ENCODE measurements around the gene HMMR. TPM values are rescaled to one million over a fixed set of nuclear protein-coding genes. Genes with fewer than 3 reads are reported as not detected.

The HMMR gene
- total and polyA plus RNA-seq, 11 donors, result 0.15 to 6.6 (median 0.97) TPM; not detected in 1

DNA sequence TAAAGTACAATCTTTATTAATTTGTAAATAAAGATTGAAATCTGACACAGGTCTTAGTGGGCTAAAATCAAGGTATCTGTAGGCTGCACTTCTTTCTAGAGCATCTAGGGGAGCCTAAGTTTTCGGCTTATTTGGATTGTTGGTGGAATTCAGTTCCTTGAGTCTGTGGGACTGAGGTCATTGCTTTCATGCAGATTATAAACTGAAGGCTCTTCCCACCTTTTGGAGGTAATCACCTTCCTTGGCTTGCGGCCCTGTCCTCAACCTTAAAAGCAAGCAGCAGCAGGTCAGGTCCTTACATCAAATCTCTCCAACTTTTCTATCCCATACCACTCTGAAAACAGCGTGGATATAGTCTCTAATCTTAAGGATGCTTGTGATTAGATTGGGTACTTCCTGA lies 70.8 kb downstream of the HMMR start:
- H3K4me3 ChIP-seq, result no peak overlapping the region
- no peaks in the 10 kb centered on the region for H3K9me3 ChIP-seq
- H3K27ac ChIP-seq, result no peak overlapping the region
- intact Hi-C loops (cut with DNase I), result no loop called here
- H3K27me3 ChIP-seq, result no peaks in the 10 kb centered on the region
- DNase-seq (no peak), ATAC-seq (no peak)
- WGBS, 4 donors, result 63 to 87% (median 75%) methylated on average over 3 of the region's 3 CpGs
- peaks cover 0 to 21% (median 6%) of the 10 kb centered on the region in 12 donors for H3K4me1 ChIP-seq
- no peaks in the 10 kb centered on the region for H3K36me3 ChIP-seq
- TF ChIP-seq CTCF (IDR thresholded peaks at IDR 0.05), result no peak
- no peak for TF ChIP-seq POLR2A (IDR thresholded peaks at IDR 0.05)

- no peak for ATAC-seq
- Histone ChIP-seq H3K36me3 (no peaks in the 10 kb centered on the region), H3K9me3 (no peaks in the 10 kb centered on the region), H3K27me3 (no peaks in the 10 kb centered on the region), H3K4me1 (peaks cover 0 to 21% (median 6%) of the 10 kb centered on the region in 12 donors), H3K4me3 (no peak overlapping the region), H3K27ac (no peak overlapping the region)
- no peak for DNase-seq
- 58 to 65% (median 58%) methylated on average over 5 of the region's 5 CpGs for WGBS, 4 donors
- intact Hi-C loops (cut with DNase I), result no loop called here
- TF ChIP-seq CTCF (IDR thresholded peaks at IDR 0.05), result no peak
Measured at GRCh38 chr5:163532171-163533084, 72.0 kb downstream of the HMMR start.

DNA sequence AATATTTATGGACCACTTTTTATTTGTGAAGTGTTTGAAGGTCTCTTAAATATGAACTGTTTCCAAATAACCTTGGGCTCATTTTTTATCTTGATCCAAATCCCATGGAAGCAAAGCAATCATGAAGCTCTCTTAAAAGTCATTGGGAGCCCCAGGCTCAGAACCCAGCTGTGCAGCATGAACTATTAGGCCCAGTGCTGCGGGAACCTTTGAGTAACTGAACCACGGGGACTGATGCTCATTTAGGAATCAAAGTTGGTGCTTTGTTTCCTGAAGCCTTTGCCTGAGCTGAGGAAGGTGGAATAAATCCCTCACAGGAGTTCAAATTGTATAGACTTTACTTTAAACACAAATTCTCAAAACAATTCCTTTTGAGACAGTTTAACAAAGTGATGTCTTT lies 72.8 kb downstream of the HMMR start:
- H3K4me1 ChIP-seq, result peaks cover 0 to 21% (median 6%) of the 10 kb centered on the region in 12 donors
- TF ChIP-seq POLR2A (IDR thresholded peaks at IDR 0.05) (no peak), CTCF (IDR thresholded peaks at IDR 0.05) (no peak)
- intact Hi-C loops (cut with DNase I), result no loop called here
- H3K9me3 ChIP-seq, result no peaks in the 10 kb centered on the region
- no peaks in the 10 kb centered on the region for H3K27me3 ChIP-seq
- H3K4me3 ChIP-seq, result no peak overlapping the region
- no peak overlapping the region for H3K27ac ChIP-seq
- 52 to 84% (median 72%) methylated on average over 2 of the region's 2 CpGs for WGBS, 4 donors
- ATAC-seq (no peak), DNase-seq (no peak)
- no peaks in the 10 kb centered on the region for H3K36me3 ChIP-seq

- TF ChIP-seq CTCF (IDR thresholded peaks at IDR 0.05) (no peak), POLR2A (IDR thresholded peaks at IDR 0.05) (no peak)
- intact Hi-C loops (cut with DNase I), result no loop called here
- peak overlapping the region in 7 of 12 donors; percentile 7 to 58 (median 26) for H3K27ac ChIP-seq
- peaks cover 0 to 20% (median 6%) of the 10 kb centered on the region in 12 donors for H3K4me1 ChIP-seq
- H3K4me3 ChIP-seq, result no peak overlapping the region
- no peaks in the 10 kb centered on the region for H3K9me3 ChIP-seq
- H3K27me3 ChIP-seq, result no peaks in the 10 kb centered on the region
- ATAC-seq (peak; percentile 71 to 88 (median 82)), DNase-seq (peak in 3 of 5 donors; percentile 11 to 44 (median 44))
- 31 to 48% (median 32%) methylated on average over 2 of the region's 2 CpGs for WGBS, 4 donors
- no peaks in the 10 kb centered on the region for H3K36me3 ChIP-seq
Measured at GRCh38 chr5:163534492-163535094, 74.2 kb downstream of the HMMR start.

Data from heart left ventricle (tissue), 16 donors.